HTERT RPE-1 (cell line): ENCODE data around the gene DRD5.
"Not testable (repeated sequence)": the region's sequence is repeated elsewhere in the genome, so short reads cannot be mapped to it uniquely, and the experiment has no call there.

Experiments
- in situ Hi-C: fragments of 300-500 bp; cut with MboI; formaldehyde crosslinking; loops from 4 replicates; pipeline ENCODE4 v1.14.3; 2020; ENCODE audit warnings: low sequenced_read_pairs

DRD5 gene

GRCh38 chr4:9781343-9782135 is at the start of gene DRD5:
TSS of gene DRD5 (plus strand) at chr4:9781634. CDS start at chr4:9782030, 396 bp downstream.
- in situ Hi-C loops = no loop called here

DNA sequence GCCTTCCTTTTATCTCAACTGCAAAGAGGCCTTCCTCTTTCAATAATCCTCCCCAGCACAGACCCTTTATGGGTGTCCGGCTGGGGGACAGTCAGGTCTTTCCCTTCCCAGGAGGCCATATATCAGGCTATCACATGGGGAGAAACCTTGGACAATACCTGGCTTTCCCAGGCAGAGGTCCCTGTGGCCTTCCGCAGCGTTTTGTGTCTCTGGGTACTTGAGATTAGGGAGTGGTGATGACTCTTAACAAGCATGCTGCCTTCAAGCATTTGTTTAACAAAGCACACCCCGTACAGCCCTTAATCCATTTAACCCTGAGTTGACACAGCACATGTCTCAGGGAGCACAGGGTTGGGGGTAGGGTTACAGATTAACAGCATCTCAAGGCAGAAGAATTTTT is 49.2 kb upstream of the DRD5 start:
- in situ Hi-C loops = not testable (repeated sequence)

DNA sequence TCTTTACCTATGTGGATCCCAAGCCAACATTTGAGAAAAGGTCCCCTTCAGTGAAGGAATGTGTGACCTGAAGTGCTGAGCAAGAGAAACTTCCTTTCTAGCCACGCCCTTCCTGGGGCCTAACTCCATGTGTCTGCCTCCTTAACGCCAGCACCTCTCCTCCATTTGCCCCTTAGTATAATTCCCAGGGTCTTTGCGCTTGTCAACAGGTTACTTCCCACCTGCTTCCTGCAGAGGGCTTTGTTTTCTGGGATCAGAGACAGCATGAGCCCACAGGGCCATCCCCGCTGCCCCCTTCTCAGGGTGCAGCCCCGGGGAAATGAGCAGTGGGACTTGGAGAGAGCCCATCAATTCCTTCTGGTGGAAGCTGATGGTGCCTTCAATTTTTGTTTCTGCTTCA is 45.9 kb upstream of the DRD5 start:
- in situ Hi-C loops = no loop called here

- in situ Hi-C loops = not testable (repeated sequence)
Measured at GRCh38 chr4:9737280-9737679, 44.2 kb upstream of the DRD5 start.

DNA sequence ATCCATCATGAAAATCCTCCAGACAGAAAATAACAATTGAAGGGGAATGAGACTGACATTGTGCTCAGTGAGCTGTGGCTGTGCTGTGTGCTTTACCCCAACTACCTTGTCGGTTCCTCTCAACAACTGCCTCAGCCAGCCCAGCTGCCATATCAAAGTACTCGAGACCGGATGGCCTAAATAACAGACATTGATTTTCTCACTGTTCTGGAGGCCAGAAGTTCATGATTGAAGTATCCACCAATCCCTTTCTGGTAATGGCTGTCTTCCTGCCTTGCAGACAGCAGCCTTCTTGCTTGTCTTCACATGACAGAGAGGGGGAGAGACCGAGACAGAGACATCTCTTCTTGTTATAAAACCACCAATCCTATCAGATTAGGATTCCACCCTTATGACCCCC is 37.6 kb upstream of the DRD5 start:
- in situ Hi-C loops = not testable (repeated sequence)

DNA sequence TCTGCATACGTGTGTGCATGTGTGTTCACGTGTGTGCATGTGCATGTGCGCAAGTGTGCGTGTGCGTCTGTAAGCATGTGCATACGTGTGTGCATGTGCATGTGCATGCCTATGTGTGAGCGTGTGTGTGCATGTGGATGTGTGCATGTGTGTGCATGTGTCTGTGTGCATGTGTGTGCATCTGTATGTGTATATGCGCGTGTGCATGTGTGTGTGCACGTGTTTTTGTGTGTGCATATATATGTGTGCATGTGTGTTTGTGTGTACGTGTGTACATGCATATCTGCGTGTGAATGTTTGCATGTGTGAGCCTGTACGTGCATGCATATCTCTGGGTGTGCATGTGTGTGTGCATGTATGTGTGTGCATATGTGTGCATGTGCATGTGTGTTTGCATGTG is 35.7 kb upstream of the DRD5 start:
- in situ Hi-C loops = no loop called here

DNA sequence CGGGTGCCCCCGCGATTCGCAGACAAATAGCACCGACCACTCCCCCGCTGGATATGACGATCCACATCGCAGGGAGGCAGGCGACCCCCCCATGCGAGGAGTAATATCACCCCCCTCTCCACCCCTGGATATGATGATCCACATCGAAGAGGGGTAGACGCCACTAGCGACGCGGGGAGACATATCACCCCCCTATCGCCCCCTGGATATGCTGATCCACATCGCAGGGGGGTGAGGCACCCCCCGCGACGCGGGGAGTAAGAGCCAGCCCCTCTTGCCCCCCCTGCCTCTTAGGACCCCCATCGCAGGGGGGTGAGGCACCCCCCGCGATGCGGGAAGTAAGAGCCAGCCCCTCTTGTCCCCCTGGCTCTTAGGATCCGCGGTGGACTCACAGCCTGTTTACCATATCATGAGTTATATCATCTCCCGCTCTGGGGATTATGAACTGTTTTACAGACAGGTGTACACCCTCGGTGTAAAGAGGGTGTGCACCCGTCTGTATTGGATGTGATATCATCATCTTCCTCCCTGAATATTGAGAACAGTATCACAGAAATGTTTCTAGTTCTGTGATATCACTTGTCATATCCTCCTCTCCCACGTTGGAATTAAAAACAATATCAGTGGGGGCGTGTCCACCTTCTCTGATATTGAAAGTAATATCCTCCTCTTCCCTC is 22.7 kb upstream of the DRD5 start:
- in situ Hi-C loops = no loop called here

DNA sequence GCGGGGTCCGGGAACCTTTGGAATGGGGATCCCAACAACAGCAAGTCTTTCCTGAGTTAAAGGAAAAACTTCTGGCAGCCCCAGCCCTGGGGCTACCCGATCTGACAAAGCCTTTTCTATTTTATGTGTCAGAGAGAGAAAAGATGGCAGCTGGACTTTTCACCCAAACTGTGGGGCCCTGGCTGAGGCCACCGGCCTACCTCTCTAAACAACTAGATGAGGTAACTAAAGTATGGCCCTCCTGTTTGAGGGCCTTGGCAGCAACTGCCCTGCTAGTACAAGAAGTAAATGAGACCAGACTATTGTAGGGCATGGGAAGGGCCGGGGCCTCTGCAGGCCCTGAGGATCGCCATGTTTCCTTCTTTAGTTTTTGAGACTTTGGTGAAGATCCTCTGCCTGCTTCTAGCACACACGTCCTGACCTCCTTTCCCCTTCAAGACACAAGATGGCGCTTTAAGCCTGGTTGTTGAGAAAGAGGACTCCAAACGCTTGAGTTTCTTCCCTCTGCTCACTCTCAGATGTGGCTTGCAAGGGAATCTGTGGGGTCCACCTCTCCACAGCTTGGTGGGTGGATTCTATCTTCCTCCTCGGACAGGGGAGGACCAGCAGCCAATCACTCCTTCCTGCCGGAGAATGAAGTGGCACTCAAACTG is 18.5 kb upstream of the DRD5 start:
- in situ Hi-C loops = no loop called here

DNA sequence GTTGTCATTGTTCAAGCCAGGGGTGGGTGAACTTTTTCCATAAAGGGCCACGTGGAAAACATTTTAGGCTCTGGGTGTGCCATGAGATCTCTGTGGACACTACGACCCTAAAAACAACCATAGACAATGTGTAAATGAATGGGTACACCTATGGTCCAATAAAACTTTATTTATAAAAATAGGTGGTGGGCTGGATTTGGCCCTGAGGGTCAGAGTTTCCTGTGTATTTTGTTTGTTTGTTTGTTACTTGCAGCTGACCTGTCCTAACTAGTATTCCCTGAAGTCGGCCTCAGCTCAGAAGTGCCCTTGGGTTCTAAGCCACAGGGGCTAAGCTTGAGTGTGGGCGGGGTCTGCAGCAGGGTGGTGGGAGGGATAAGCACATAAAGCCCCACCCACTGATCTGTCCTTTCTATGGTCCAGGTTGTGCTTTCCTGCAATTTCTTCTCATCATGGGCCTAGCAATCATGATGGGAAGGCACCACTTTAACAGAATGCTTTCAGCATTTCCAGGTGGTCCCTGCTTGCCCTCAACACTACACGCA is 17.2 kb upstream of the DRD5 start:
- in situ Hi-C loops = no loop called here

GRCh38 chr4:9765091-9765490 is 16.3 kb upstream of the DRD5 start:
- in situ Hi-C loops = no loop called here

GRCh38 chr4:9769321-9769720 is 12.1 kb upstream of the DRD5 start:
- in situ Hi-C loops = no loop called here

GRCh38 chr4:9771034-9771433 is 10.4 kb upstream of the DRD5 start:
- in situ Hi-C loops = no loop called here

DNA sequence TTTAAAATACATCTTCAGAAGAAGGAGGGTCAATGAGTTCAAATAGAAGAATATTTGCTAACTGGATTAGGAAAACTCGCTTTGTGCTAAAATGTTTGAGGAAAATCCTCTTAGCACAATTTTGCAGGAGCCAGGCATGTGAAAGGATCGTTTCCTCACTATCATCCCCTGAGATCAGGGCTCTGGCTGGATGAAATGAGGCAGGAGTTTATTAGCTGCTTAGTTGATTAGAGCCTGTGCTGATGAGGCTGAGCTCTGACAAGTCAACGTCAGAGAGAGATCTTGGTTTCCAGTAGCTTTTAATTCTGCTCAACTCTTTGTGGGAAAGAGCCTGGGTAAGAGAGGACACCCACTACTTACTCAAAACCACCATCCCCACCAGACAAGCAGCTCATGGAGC is 8.0 kb upstream of the DRD5 start:
- in situ Hi-C loops = no loop called here

- in situ Hi-C loops = no loop called here
Measured at GRCh38 chr4:9782136-9782436, 652 bp downstream of the DRD5 start.

DNA sequence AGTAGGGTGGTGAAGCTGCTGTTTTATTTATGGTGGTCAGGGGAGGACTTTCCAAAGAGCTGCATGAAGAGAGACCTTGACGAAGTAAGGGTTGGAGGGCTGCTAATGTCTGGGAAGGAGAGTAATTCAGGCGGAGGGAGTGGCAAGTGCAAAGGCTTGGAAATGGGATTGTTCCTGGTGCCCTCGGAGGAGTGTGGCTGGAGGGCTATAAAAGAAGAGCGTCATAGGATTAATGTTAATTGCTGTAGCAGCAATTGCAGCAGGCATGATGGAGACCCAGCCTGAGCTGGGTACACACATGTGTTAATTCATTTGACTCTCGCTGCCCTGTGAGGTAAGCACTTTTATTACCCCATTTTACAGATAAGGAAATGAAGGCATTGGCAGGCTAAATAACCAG is 4.5 kb downstream of the DRD5 start:
- in situ Hi-C loops = not testable (repeated sequence)

GRCh38 chr4:9792381-9792780 is 10.9 kb downstream of the DRD5 start:
- in situ Hi-C loops = no loop called here

DNA sequence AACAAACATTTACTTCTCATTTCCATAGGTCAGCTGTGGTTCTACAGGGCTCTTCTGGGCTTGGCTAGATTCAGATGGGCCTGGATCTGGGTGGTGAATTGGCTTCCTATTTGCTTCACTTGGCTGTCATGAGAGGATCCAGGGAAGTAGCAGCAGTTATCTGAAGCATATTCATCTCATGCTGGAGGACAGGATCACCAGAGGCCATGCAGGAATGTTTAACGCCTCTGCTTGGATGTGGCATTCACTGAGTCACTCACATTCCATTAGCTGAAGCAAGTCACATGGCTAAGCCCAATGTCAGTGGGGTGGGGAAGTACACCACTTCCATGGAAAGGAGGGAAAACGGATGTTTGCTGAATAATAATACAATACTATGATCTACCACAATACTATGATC is 15.2 kb downstream of the DRD5 start:
- in situ Hi-C loops = not testable (repeated sequence)

GRCh38 chr4:9800848-9801247 is 19.4 kb downstream of the DRD5 start:
- in situ Hi-C loops = no loop called here

GRCh38 chr4:9804918-9805317 is 23.5 kb downstream of the DRD5 start:
- in situ Hi-C loops = no loop called here

- in situ Hi-C loops = no loop called here
Measured at GRCh38 chr4:9808077-9808476, 26.6 kb downstream of the DRD5 start.

- in situ Hi-C loops = no loop called here
Measured at GRCh38 chr4:9811806-9812205, 30.4 kb downstream of the DRD5 start.
